IPS-15b (cell line): ENCODE data around the gene NPSR1.

Source experiments
- H3K27me3 ChIP-seq: one replicate; pipeline ENCODE4 v1.6.1; 2013; ENCODE audit warnings: low read length; ENCODE audit not compliant: control insufficient read depth, insufficient read depth
- H3K36me3 ChIP-seq: one replicate; pipeline ENCODE4 v1.6.1; 2013; ENCODE audit warnings: low read length; ENCODE audit not compliant: control insufficient read depth, insufficient read depth
- H3K4me1 ChIP-seq: one replicate; pipeline ENCODE4 v1.6.1; 2013; ENCODE audit warnings: mild to moderate bottlenecking, low read length; ENCODE audit not compliant: control insufficient read depth, insufficient read depth
- H3K4me3 ChIP-seq: one replicate; pipeline ENCODE4 v1.5.1; 2013; ENCODE audit warnings: low read depth, low read length
- H3K9ac ChIP-seq: one replicate; pipeline ENCODE4 v1.6.1; 2013; ENCODE audit warnings: low read depth, mild to moderate bottlenecking, low read length
- H3K9me3 ChIP-seq: one replicate; pipeline ENCODE4 v1.6.1; 2013; ENCODE audit warnings: mild to moderate bottlenecking, low read length; ENCODE audit not compliant: control insufficient read depth, insufficient read depth

The NPSR1 gene

GRCh38 chr7:34886856-34887255 is 228.8 kb downstream of the NPSR1 start:
- Histone ChIP-seq H3K4me3 (no peak overlapping the region), H3K27me3 (no peaks in the 10 kb centered on the region), H3K36me3 (no peaks in the 10 kb centered on the region), H3K9ac (no peak overlapping the region), H3K9me3 (peaks cover 5% of the 10 kb centered on the region), H3K4me1 (no peaks in the 10 kb centered on the region)

- peaks cover 9% of the 10 kb centered on the region for H3K9me3 ChIP-seq
- H3K4me1 ChIP-seq = no peaks in the 10 kb centered on the region
- no peak overlapping the region for H3K4me3 ChIP-seq
- H3K9ac ChIP-seq = no peak overlapping the region
- H3K36me3 ChIP-seq = no peaks in the 10 kb centered on the region
- no peaks in the 10 kb centered on the region for H3K27me3 ChIP-seq
These were observed 231.9 kb downstream of the NPSR1 start for GRCh38 chr7:34889951-34890350.

- Histone ChIP-seq H3K4me3 (no peak overlapping the region), H3K9ac (no peak overlapping the region), H3K4me1 (no peaks in the 10 kb centered on the region), H3K9me3 (peaks cover 18% of the 10 kb centered on the region), H3K36me3 (no peaks in the 10 kb centered on the region), H3K27me3 (no peaks in the 10 kb centered on the region)
These were observed 237.2 kb downstream of the NPSR1 start for GRCh38 chr7:34895202-34895601.
